Kidney epithelial cell (primary cell): ENCODE data around the gene TTYH2. TPM values are rescaled to one million over a fixed set of nuclear protein-coding genes. Genes with fewer than 3 reads are reported as not detected.

ENCODE experiments used
- DNase-seq: peaks from one replicate; pipeline ENCODE4 v3.0.0-alpha.2; 2010; ENCODE audit warnings: low read depth
- H3K27me3 ChIP-seq: 2 replicates; pipeline ENCODE4 v1.6.0; 2011; ENCODE audit warnings: low read length; ENCODE audit not compliant: control insufficient read depth, insufficient read depth
- H3K36me3 ChIP-seq: 2 replicates; pipeline ENCODE4 v1.5.1; 2011; ENCODE audit warnings: low read length; ENCODE audit not compliant: control insufficient read depth, insufficient read depth
- H3K4me3 ChIP-seq: 2 replicates; pipeline ENCODE4 v1.5.1; 2011; ENCODE audit warnings: low read depth, mild to moderate bottlenecking, control low read depth, low read length
- CTCF ChIP-seq: IDR thresholded peaks from 2 replicates; pipeline ENCODE4 v1.5.1; 2011; ENCODE audit warnings: mild to moderate bottlenecking, moderate library complexity, low read length, control low read depth, inconsistent platforms; ENCODE audit not compliant: insufficient read depth, poor library complexity, severe bottlenecking
- total RNA-seq: library from RNA; depleted of rRNA; stranded (reverse); fragments of >200 nt; gene quantifications from 2 replicates; pipeline ENCODE4 v1.2.3, GENCODE V29; 2015

The TTYH2 gene
- total RNA-seq, 1 donor from 2014 or later = 1.1 TPM

DNA sequence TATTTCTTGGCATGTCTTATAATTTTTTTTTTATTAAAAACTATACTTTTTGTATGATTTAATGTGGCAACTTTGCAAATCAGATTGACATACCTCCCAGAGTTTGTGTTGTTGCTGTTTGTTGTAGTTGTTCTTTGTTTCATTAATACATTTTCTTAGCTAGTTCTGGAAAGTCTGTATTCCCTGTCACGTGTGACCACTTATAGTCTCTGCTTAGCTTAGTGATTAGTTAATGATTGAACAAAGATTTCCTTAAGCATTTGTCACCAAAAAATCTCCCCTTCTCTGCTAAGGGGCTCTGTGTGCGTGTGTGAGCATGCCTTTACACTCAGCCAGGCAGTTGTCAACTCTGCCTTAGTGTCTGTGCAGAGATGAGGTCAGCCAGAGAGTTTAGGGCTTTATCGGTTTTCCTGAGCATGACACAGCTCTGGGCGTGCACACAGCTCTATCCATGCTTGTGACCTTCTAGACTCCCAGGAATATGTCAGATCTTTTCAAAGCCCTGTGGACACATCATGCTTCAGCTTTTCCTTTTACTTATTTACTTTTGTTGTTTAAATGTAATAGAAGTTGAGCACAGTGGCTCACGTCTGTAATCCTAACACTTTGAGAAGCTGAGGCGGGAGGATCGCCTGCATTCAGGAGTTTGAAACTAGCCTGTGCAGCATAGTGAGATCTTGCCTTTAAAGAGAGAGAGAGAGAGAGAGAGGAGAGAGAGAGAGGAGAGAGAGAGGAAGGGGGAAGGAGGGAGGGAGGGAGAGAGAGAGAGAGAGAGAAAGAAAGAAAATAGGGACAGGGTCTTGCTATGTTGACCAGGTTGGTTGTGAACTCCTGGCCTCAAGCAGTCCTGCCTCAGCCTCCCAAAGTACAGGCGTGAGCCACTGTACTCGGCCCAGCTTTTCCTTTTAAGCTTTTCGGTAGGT, 82.5 kb downstream of the TTYH2 start:
- TF ChIP-seq CTCF = no peak
- DNase-seq = no peak
- H3K27me3 ChIP-seq = no peaks in the 10 kb centered on the region

GRCh38 chr17:74296548-74296936, 83.2 kb downstream of the TTYH2 start:
- no peak for DNase-seq
- peak; percentile 51 for TF ChIP-seq CTCF
- no peaks in the 10 kb centered on the region for H3K27me3 ChIP-seq
- H3K36me3 ChIP-seq = no peaks in the 10 kb centered on the region
- H3K4me3 ChIP-seq = no peak overlapping the region

More for the DNA sequence above, 82.5 kb downstream of the TTYH2 start:
- Histone ChIP-seq H3K36me3 (no peaks in the 10 kb centered on the region), H3K4me3 (no peak overlapping the region)

DNA sequence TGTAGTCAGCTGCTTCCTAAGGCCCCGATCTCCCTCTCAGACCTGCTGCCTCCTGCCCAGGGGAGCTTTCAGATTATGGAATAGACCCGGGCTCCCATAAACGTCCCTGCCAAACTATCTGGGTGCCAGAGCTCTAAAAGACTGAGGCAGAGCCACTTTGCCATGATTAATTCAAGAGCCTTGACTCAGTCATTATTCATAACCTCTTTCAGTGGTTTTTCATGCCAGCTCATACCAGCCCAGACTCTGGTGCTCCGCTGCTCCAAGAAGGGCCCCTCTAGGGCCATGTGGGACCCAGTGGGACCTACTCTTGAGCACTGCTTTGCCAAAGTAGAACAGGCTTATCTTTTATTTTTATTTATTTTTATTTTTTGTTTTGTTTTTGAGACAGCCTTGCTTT, 84.6 kb downstream of the TTYH2 start:
- Histone ChIP-seq H3K36me3 (no peaks in the 10 kb centered on the region), H3K4me3 (no peak overlapping the region), H3K27me3 (no peaks in the 10 kb centered on the region)
- no peak for DNase-seq
- TF ChIP-seq CTCF = no peak

GRCh38 chr17:74298778-74299177, 85.4 kb downstream of the TTYH2 start:
- DNase-seq = no peak
- Histone ChIP-seq H3K27me3 (no peaks in the 10 kb centered on the region), H3K36me3 (no peaks in the 10 kb centered on the region), H3K4me3 (no peak overlapping the region)
- TF ChIP-seq CTCF = no peak

DNA sequence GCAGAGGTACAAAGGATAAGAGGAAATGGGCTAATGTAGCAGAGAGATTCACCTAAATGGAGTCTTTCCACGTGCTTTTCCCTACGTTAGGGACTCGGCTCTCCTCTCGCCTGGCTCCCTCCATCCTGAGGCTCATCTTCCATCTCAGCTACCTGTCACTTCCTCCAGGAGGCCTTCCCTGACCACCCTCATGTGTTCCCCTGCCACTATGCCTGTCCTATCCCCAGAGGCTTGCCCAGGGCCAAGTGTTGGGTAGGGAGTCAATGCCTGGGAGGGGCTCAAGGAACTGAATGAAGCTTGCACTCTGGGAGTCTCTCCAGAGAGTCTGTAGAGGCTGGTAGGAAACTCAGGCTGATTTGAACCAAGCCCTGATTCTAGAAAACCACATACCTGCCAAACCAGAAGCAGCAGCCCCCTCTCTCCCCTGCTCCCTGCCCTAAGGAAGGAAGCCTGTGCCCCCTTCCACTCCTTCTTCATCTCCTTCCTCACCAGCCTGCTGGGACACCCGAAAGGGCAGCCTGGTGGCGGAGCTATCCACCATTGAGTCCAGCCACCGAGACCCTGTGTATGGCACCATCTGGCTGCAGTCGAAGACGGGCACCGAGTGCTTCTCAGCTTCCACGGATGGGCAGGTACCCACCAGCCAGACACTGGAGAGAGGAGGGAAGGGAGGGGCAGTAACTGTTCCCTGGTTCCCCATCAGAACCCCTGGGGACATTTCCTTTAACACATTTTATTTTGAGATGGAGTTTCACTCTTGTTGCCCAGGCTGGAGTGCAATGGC, 86.0 kb downstream of the TTYH2 start:
- TF ChIP-seq CTCF = no peak
- Histone ChIP-seq H3K4me3 (no peak overlapping the region), H3K36me3 (no peaks in the 10 kb centered on the region), H3K27me3 (no peaks in the 10 kb centered on the region)
- no peak for DNase-seq
